Esophagus squamous epithelium (tissue), 4 donors: ENCODE data around the gene KRTAP4-9.

Experiments used
- CTCF ChIP-seq, 6 experiments: fragments of 450-650 bp in 4 of 6; fragments of 200-600 bp in 2 of 6; sonication (generic) in 2 of 6; IDR thresholded peaks; one replicate each; pipeline ENCODE4 v1.5.1; 2016 to 2019; ENCODE audit warnings: antibody characterized with exemption in 6 of 6, mild to moderate bottlenecking in 4 of 6, moderate library complexity in 4 of 6
- POLR2A ChIP-seq, 4 donors: fragments of 450-650 bp; IDR thresholded peaks; one replicate each; pipeline ENCODE4 v1.6.1; 2017; ENCODE audit warnings: antibody characterized with exemption in 4 of 4, mild to moderate bottlenecking in 4 of 4, moderate library complexity in 3 of 4

GRCh38 chr17:41098481-41098880 is 6.7 kb upstream of the KRTAP4-9 start:
- TF ChIP-seq POLR2A (IDR thresholded peaks at IDR 0.05) (no peak), CTCF (IDR thresholded peaks at IDR 0.05) (no peak)
